Fibroblast of lung (primary cell): ENCODE results near the gene TRMT2B.

Experiments used
- EZH2 ChIP-seq: IDR thresholded peaks from 2 replicates; pipeline ENCODE4 v1.5.1; 2012; ENCODE audit warnings: low read length, control low read depth, mild to moderate bottlenecking; ENCODE audit errors: missing control alignments
- TF ChIP-seq, protein P1 (sequence below), 2 donors: IDR thresholded peaks in 1 of 2; conservative IDR thresholded peaks in 1 of 2; 1 replicate in 1 of 2; 2 replicates in 1 of 2; pipeline ENCODE4 v1.5.1; 2011 to 2012; ENCODE audit warnings: low read length in 2 of 2, control low read depth in 1 of 2, inconsistent platforms in 1 of 2, low read depth in 1 of 2, mild to moderate bottlenecking in 1 of 2

DNA sequence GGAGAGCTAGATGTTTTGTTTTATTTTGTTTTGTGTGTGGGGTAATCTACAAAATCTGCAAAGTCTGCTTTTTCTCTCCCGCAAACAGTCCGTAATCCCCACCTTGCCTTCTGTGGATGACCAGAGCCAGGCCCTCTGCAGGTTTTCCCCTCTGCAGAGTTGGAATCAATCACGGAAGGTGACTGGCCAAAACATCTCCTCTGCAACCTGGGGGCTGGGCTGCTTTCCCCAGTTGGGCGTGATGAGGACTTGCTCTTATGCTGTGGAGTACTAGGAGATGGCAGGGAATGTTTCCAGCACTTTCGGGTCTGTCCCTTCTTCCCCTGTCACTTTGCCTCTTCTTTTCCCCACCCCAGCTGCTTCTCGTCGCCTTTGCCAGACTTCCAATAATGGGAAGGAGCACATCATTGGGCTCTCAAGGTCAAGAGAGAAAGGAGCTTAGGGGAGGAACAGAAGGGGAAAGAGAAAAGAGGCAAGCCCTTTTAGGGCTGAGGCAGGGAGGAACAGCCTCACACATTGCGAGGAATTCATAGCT is 27.9 kb upstream of the TRMT2B start:
- TF ChIP-seq, protein P1, sequence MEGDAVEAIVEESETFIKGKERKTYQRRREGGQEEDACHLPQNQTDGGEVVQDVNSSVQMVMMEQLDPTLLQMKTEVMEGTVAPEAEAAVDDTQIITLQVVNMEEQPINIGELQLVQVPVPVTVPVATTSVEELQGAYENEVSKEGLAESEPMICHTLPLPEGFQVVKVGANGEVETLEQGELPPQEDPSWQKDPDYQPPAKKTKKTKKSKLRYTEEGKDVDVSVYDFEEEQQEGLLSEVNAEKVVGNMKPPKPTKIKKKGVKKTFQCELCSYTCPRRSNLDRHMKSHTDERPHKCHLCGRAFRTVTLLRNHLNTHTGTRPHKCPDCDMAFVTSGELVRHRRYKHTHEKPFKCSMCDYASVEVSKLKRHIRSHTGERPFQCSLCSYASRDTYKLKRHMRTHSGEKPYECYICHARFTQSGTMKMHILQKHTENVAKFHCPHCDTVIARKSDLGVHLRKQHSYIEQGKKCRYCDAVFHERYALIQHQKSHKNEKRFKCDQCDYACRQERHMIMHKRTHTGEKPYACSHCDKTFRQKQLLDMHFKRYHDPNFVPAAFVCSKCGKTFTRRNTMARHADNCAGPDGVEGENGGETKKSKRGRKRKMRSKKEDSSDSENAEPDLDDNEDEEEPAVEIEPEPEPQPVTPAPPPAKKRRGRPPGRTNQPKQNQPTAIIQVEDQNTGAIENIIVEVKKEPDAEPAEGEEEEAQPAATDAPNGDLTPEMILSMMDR (conservative IDR thresholded peaks at IDR 0.05 in 1 of 2, IDR thresholded peaks at IDR 0.05 in 1 of 2; ENCODE audit: low read depth in 1 of 2, low read length in 2 of 2) = no peak
- no peak for TF ChIP-seq EZH2
